Breast epithelium (tissue), 3 donors: ENCODE results near the gene CDC14A.

ENCODE experiments used
- POLR2A ChIP-seq: fragments of 450-650 bp; IDR thresholded peaks from one replicate; pipeline ENCODE4 v1.6.1; 2016; ENCODE audit warnings: antibody characterized with exemption, mild to moderate bottlenecking, moderate library complexity
- POLR2AphosphoS5 ChIP-seq, 3 donors: sonication (generic); formaldehyde crosslinking; IDR thresholded peaks; one replicate each; pipeline ENCODE4 v1.6.1; 2017; ENCODE audit warnings: antibody characterized with exemption in 3 of 3
- TF ChIP-seq, protein P1 (sequence below), 3 donors: fragments of 450-650 bp; IDR thresholded peaks; one replicate each; pipeline ENCODE4 v1.5.1; 2016 to 2017; ENCODE audit warnings: antibody characterized with exemption in 3 of 3, mild to moderate bottlenecking in 3 of 3, moderate library complexity in 3 of 3

DNA sequence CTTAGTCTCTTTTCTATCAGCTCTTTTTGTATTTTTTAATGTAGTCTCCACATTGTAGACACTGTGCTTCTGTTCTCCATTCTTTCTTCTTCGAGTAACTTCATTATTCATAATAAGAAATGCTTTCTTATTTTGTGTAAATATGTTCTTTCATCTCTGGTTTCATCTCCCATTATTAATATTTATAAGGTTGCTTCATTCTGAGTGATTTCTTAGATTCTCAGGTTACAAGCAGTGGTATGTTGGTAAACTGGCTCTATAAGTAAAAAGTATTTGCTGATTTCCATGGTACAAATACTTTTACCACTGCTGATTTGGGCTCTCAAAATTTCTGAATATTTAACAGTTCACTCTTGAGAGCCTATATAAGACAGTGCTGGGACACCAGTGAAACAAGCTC, 81.3 kb downstream of the CDC14A start:
- TF ChIP-seq POLR2A (no peak), POLR2AphosphoS5 (IDR thresholded peaks at IDR 0.05) (no peak)
- TF ChIP-seq, protein P1, sequence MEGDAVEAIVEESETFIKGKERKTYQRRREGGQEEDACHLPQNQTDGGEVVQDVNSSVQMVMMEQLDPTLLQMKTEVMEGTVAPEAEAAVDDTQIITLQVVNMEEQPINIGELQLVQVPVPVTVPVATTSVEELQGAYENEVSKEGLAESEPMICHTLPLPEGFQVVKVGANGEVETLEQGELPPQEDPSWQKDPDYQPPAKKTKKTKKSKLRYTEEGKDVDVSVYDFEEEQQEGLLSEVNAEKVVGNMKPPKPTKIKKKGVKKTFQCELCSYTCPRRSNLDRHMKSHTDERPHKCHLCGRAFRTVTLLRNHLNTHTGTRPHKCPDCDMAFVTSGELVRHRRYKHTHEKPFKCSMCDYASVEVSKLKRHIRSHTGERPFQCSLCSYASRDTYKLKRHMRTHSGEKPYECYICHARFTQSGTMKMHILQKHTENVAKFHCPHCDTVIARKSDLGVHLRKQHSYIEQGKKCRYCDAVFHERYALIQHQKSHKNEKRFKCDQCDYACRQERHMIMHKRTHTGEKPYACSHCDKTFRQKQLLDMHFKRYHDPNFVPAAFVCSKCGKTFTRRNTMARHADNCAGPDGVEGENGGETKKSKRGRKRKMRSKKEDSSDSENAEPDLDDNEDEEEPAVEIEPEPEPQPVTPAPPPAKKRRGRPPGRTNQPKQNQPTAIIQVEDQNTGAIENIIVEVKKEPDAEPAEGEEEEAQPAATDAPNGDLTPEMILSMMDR (IDR thresholded peaks at IDR 0.05): no peak
